Stomach smooth muscle (tissue), 2 donors: Measurements from ENCODE around the gene WSCD2.

ENCODE experiments used
- H3K27ac ChIP-seq: one replicate; pipeline ENCODE4 v1.7.0; 2013; ENCODE audit warnings: mild to moderate bottlenecking, low read length, inconsistent platforms
- H3K27me3 ChIP-seq, 2 donors: one replicate each; pipeline ENCODE4 v1.7.0; 2013; ENCODE audit warnings: low read length in 2 of 2; ENCODE audit not compliant: insufficient read depth in 2 of 2, control insufficient read depth in 1 of 2
- H3K36me3 ChIP-seq, 2 donors: one replicate each; pipeline ENCODE4 v1.7.0; 2013; ENCODE audit warnings: low read length in 2 of 2; ENCODE audit not compliant: control insufficient read depth in 2 of 2, insufficient read depth in 2 of 2
- H3K4me1 ChIP-seq: one replicate; pipeline ENCODE4 v1.7.0; 2013; ENCODE audit warnings: low read length; ENCODE audit not compliant: control insufficient read depth, insufficient read depth
- H3K4me3 ChIP-seq, 2 donors: one replicate each; pipeline ENCODE4 v1.7.0; 2013; ENCODE audit warnings: low read length in 2 of 2
- H3K9ac ChIP-seq, 2 donors: one replicate each; pipeline ENCODE4 v1.7.0; 2013; ENCODE audit warnings: low read length in 2 of 2, mild to moderate bottlenecking in 1 of 2
- H3K9me3 ChIP-seq, 2 donors: one replicate each; pipeline ENCODE4 v1.7.0; 2013; ENCODE audit warnings: low read length in 2 of 2; ENCODE audit not compliant: control insufficient read depth in 2 of 2
- donor health status: healthy.
- donor health status: Pancreatic carcinoma.

WSCD2 gene

GRCh38 chr12:108231109-108231905 is 102.2 kb downstream of the WSCD2 start:
- H3K9me3 ChIP-seq = no peaks in the 10 kb centered on the region
- H3K4me1 ChIP-seq = no peaks in the 10 kb centered on the region
- no peak overlapping the region for H3K27ac ChIP-seq
- peaks cover 9 to 37% of the 10 kb centered on the region in 2 donors for H3K36me3 ChIP-seq
- no peak overlapping the region for H3K9ac ChIP-seq
- no peaks in the 10 kb centered on the region for H3K27me3 ChIP-seq
- no peak overlapping the region for H3K4me3 ChIP-seq

- Histone ChIP-seq H3K4me1 (no peaks in the 10 kb centered on the region), H3K9me3 (peaks cover 0 to 3% of the 10 kb centered on the region in 2 donors), H3K4me3 (no peak overlapping the region), H3K36me3 (peaks cover 8 to 33% of the 10 kb centered on the region in 2 donors), H3K27me3 (no peaks in the 10 kb centered on the region), H3K9ac (no peak overlapping the region), H3K27ac (no peak overlapping the region)
Measured at GRCh38 chr12:108231909-108232434, 102.9 kb downstream of the WSCD2 start.

GRCh38 chr12:108232565-108232964 is 103.5 kb downstream of the WSCD2 start:
- no peak overlapping the region for H3K9ac ChIP-seq
- H3K4me3 ChIP-seq = no peak overlapping the region
- peaks cover 0 to 6% of the 10 kb centered on the region in 2 donors for H3K9me3 ChIP-seq
- peaks cover 5 to 27% of the 10 kb centered on the region in 2 donors for H3K36me3 ChIP-seq
- H3K27me3 ChIP-seq = no peaks in the 10 kb centered on the region
- no peak overlapping the region for H3K27ac ChIP-seq
- no peaks in the 10 kb centered on the region for H3K4me1 ChIP-seq

GRCh38 chr12:108234158-108234557 is 105.1 kb downstream of the WSCD2 start:
- H3K4me1 ChIP-seq = no peaks in the 10 kb centered on the region

GRCh38 chr12:108235197-108235984 is 106.3 kb downstream of the WSCD2 start:
- Histone ChIP-seq H3K4me3 (no peak overlapping the region), H3K36me3 (peaks cover 5 to 32% of the 10 kb centered on the region in 2 donors), H3K9ac (no peak overlapping the region), H3K27me3 (no peaks in the 10 kb centered on the region), H3K27ac (no peak overlapping the region), H3K9me3 (peaks cover 0 to 11% of the 10 kb centered on the region in 2 donors), H3K4me1 (no peaks in the 10 kb centered on the region)

More at GRCh38 chr12:108234158-108234557, 105.1 kb downstream of the WSCD2 start:
- H3K9me3 ChIP-seq = peaks cover 0 to 11% of the 10 kb centered on the region in 2 donors
- H3K36me3 ChIP-seq = peaks cover 3 to 32% of the 10 kb centered on the region in 2 donors
- H3K27me3 ChIP-seq = no peaks in the 10 kb centered on the region
- no peak overlapping the region for H3K9ac ChIP-seq
- H3K27ac ChIP-seq = no peak overlapping the region
- no peak overlapping the region for H3K4me3 ChIP-seq

GRCh38 chr12:108235985-108236263 is 106.8 kb downstream of the WSCD2 start:
- no peaks in the 10 kb centered on the region for H3K4me1 ChIP-seq
- no peak overlapping the region for H3K27ac ChIP-seq
- H3K9me3 ChIP-seq = peaks cover 0 to 11% of the 10 kb centered on the region in 2 donors
- H3K27me3 ChIP-seq = no peaks in the 10 kb centered on the region
- no peak overlapping the region for H3K9ac ChIP-seq
- H3K4me3 ChIP-seq = no peak overlapping the region
- peaks cover 5 to 29% of the 10 kb centered on the region in 2 donors for H3K36me3 ChIP-seq

- H3K4me1 ChIP-seq = no peaks in the 10 kb centered on the region
- no peaks in the 10 kb centered on the region for H3K27me3 ChIP-seq
- no peak overlapping the region for H3K4me3 ChIP-seq
- H3K27ac ChIP-seq = no peak overlapping the region
- H3K9ac ChIP-seq = no peak overlapping the region
- peaks cover 5 to 29% of the 10 kb centered on the region in 2 donors for H3K36me3 ChIP-seq
- peaks cover 0 to 11% of the 10 kb centered on the region in 2 donors for H3K9me3 ChIP-seq
Measured at GRCh38 chr12:108236366-108236765, 107.3 kb downstream of the WSCD2 start.

- Histone ChIP-seq H3K9ac (no peak overlapping the region), H3K4me3 (no peak overlapping the region), H3K27me3 (no peaks in the 10 kb centered on the region), H3K9me3 (peaks cover 0 to 11% of the 10 kb centered on the region in 2 donors), H3K36me3 (peaks cover 5 to 26% of the 10 kb centered on the region in 2 donors), H3K4me1 (no peaks in the 10 kb centered on the region), H3K27ac (no peak overlapping the region)
Measured at GRCh38 chr12:108237272-108237671, 108.2 kb downstream of the WSCD2 start.

- peaks cover 0 to 11% of the 10 kb centered on the region in 2 donors for H3K9me3 ChIP-seq
Measured at GRCh38 chr12:108238474-108238873, 109.4 kb downstream of the WSCD2 start.

GRCh38 chr12:108239378-108239777 is 110.3 kb downstream of the WSCD2 start:
- H3K9ac ChIP-seq = no peak overlapping the region
- no peaks in the 10 kb centered on the region for H3K27me3 ChIP-seq
- H3K4me3 ChIP-seq = no peak overlapping the region
- no peak overlapping the region for H3K27ac ChIP-seq
- H3K36me3 ChIP-seq = peaks cover 2 to 13% of the 10 kb centered on the region in 2 donors
- no peaks in the 10 kb centered on the region for H3K4me1 ChIP-seq
- peaks cover 0 to 11% of the 10 kb centered on the region in 2 donors for H3K9me3 ChIP-seq

More at GRCh38 chr12:108238474-108238873, 109.4 kb downstream of the WSCD2 start:
- H3K36me3 ChIP-seq = peaks cover 5 to 16% of the 10 kb centered on the region in 2 donors
- no peak overlapping the region for H3K4me3 ChIP-seq
- H3K27me3 ChIP-seq = no peaks in the 10 kb centered on the region
- no peak overlapping the region for H3K9ac ChIP-seq
- H3K27ac ChIP-seq = no peak overlapping the region
- no peaks in the 10 kb centered on the region for H3K4me1 ChIP-seq
